Kidney epithelial cell (primary cell): ENCODE data around the gene CDC14B. TPM values are rescaled to one million over a fixed set of nuclear protein-coding genes. Genes with fewer than 3 reads are reported as not detected.

Experiments
- DNase-seq: peaks from one replicate; pipeline ENCODE4 v3.0.0-alpha.2; 2010; ENCODE audit warnings: low read depth
- H3K27me3 ChIP-seq: 2 replicates; pipeline ENCODE4 v1.6.0; 2011; ENCODE audit warnings: low read length; ENCODE audit not compliant: control insufficient read depth, insufficient read depth
- H3K36me3 ChIP-seq: 2 replicates; pipeline ENCODE4 v1.5.1; 2011; ENCODE audit warnings: low read length; ENCODE audit not compliant: control insufficient read depth, insufficient read depth
- H3K4me3 ChIP-seq: 2 replicates; pipeline ENCODE4 v1.5.1; 2011; ENCODE audit warnings: low read depth, mild to moderate bottlenecking, control low read depth, low read length
- CTCF ChIP-seq: IDR thresholded peaks from 2 replicates; pipeline ENCODE4 v1.5.1; 2011; ENCODE audit warnings: mild to moderate bottlenecking, moderate library complexity, low read length, control low read depth, inconsistent platforms; ENCODE audit not compliant: insufficient read depth, poor library complexity, severe bottlenecking
- total RNA-seq: library from RNA; depleted of rRNA; stranded (reverse); fragments of >200 nt; gene quantifications from 2 replicates; pipeline ENCODE4 v1.2.3, GENCODE V29; 2015

The CDC14B gene
- total RNA-seq, 1 donor from 2014 or later, result 25.5 TPM

DNA sequence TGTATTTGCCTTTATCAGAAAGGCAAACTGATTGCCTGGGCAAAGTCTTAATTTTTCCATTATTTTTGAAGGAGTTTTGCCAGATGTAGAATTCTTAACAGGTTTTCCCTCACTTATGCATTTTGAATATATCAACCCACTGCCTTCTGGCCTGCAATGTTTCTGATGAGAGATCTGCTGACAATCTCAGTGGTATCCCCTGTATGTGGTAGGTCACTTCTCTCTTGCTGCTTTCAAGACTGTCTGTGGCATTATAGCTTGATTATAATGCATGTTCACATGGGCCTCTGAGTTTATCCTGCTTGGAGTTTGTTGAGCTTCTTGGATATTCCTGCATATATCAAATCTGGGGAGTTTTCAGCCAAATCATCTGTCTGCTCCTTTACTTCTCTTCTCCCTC, 87.5 kb downstream of the CDC14B start:
- H3K4me3 ChIP-seq, result no peak overlapping the region
- H3K27me3 ChIP-seq, result no peaks in the 10 kb centered on the region
- no peaks in the 10 kb centered on the region for H3K36me3 ChIP-seq
- DNase-seq, result no peak
- TF ChIP-seq CTCF, result no peak

GRCh38 chr9:96524764-96525163, 94.9 kb downstream of the CDC14B start:
- DNase-seq, result no peak
- H3K27me3 ChIP-seq, result no peaks in the 10 kb centered on the region
- H3K36me3 ChIP-seq, result no peaks in the 10 kb centered on the region
- H3K4me3 ChIP-seq, result no peak overlapping the region
- TF ChIP-seq CTCF, result no peak

GRCh38 chr9:96524045-96524444, 95.6 kb downstream of the CDC14B start:
- TF ChIP-seq CTCF, result no peak
- Histone ChIP-seq H3K36me3 (no peaks in the 10 kb centered on the region), H3K27me3 (no peaks in the 10 kb centered on the region), H3K4me3 (no peak overlapping the region)
- no peak for DNase-seq

DNA sequence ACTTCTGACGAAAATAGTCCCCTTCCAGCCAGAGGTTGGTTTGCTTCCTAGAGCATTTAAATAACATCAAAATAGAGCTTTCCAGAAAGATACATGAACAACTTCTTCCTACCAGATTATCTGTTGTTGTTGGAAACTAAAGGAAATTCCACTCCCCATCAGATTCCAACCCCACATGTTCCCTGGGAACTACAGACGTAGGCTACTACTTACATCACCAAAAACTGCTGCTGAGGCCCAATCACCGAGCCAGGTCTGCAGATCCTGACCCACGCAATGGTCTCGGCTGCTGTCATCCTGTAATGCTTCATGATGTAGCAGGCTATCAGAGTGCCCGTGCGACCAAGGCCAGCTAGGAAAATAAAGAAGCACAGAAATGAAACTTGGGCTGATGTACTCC, 96.3 kb downstream of the CDC14B start:
- no peak for TF ChIP-seq CTCF
- H3K36me3 ChIP-seq, result no peaks in the 10 kb centered on the region
- DNase-seq, result no peak
- no peaks in the 10 kb centered on the region for H3K27me3 ChIP-seq
- no peak overlapping the region for H3K4me3 ChIP-seq

- H3K27me3 ChIP-seq, result no peaks in the 10 kb centered on the region
- no peaks in the 10 kb centered on the region for H3K36me3 ChIP-seq
- no peak overlapping the region for H3K4me3 ChIP-seq
- no peak for DNase-seq
- no peak for TF ChIP-seq CTCF
Measured at GRCh38 chr9:96522366-96522765, 97.3 kb downstream of the CDC14B start.

- Histone ChIP-seq H3K27me3 (no peaks in the 10 kb centered on the region), H3K36me3 (no peaks in the 10 kb centered on the region), H3K4me3 (no peak overlapping the region)
- DNase-seq, result no peak
- TF ChIP-seq CTCF, result no peak
Measured at GRCh38 chr9:96519787-96520186, 99.9 kb downstream of the CDC14B start.
